ENCODE data around the gene GRHL1.

GRHL1 gene

DNA sequence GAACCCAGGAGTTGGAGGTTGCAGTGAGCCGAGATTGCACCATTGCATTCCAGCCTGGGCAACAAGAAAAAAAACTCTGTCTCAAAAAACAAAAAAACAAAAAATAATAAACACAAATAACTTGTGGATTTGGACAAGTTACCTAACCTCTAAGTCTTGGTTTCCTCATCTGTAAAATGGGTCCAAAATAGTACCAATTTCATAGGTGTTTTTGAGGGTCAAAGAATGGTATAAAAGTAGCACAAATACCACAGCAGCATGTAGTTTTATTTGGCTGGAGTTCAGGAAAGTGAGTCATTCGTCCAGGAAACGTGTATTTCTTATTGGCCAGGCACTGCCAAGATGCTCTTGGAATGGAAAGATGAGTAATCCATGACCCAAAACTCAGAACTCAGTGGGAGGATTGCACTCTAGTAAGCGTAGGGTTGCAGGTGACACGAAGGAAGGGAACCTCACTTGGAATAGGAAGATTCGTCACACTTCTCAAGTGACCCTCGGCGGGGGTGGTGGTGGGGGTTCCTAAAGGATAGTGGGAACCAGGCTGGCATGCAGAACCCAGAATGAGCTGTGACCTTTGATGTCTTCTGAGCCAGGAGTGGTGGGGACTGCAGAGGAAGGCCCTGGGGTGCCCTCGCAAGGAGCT, 24.4 kb downstream of the GRHL1 start:
- Histone ChIP-seq H3K27ac (ENCODE audit: extremely low read depth, low read depth, low read length) (no peak overlapping the region), H3K9me3 (ENCODE audit: control insufficient read depth, insufficient read depth, low read depth, low read length) (no peaks in the 10 kb centered on the region), H3K36me3 (ENCODE audit: control insufficient read depth in 2 of 2, insufficient read depth in 1 of 2, low read length in 2 of 2) (peaks cover 10 to 23% of the 10 kb centered on the region in 2 experiments), H3K4me3 (ENCODE audit: low read depth, low read length) (no peak overlapping the region), H3K4me1 (ENCODE audit: control insufficient read depth, insufficient read depth, low read length) (peaks cover 6% of the 10 kb centered on the region; the same call in 1 of the 2 replicates)
- ChIA-PET CTCF (interaction anchor here (0.6 to 1.5 kb wide), 4 partner anchors 9 to 177 kb away, joined by 3 to 6 read pairs (median 3); no protein-coding TSS in a partner anchor), POLR2A (no interaction called here)
- TF ChIP-seq ZBTB21 (tag by site-specific recombination; IDR thresholded peaks at IDR 0.05) (peak; percentile 86), ZNF214 (tag by site-specific recombination; IDR thresholded peaks at IDR 0.05; ENCODE audit: borderline replicate concordance) (no peak), ZNF248 (tag by site-specific recombination; IDR thresholded peaks at IDR 0.05) (no peak), MEIS1 (CRISPR knock-in tag; IDR thresholded peaks at IDR 0.05; ENCODE audit: borderline replicate concordance) (no peak), EGR2 (tag by site-specific recombination; IDR thresholded peaks at IDR 0.05; ENCODE audit: low read depth) (peak; percentile 54), ZBTB20 (tag by site-specific recombination; IDR thresholded peaks at IDR 0.05) (0 out of 2 replicates have a peak, but pooled peaks have one; percentile 28), ZNF558 (tag by site-specific recombination; IDR thresholded peaks at IDR 0.05) (peak; percentile 32; the same call in 1 of the 2 replicates), KLF10 (tag by site-specific recombination; IDR thresholded peaks at IDR 0.05) (no peak), ZNF138 (tag by site-specific recombination; IDR thresholded peaks at IDR 0.05; ENCODE audit: borderline replicate concordance) (no peak), GLIS2 (tag by site-specific recombination; IDR thresholded peaks at IDR 0.05) (no peak), GLIS1 (tag by site-specific recombination; IDR thresholded peaks at IDR 0.05) (peak; percentile 44; the same call in 1 of the 2 replicates), ZEB2 (tag by site-specific recombination; IDR thresholded peaks at IDR 0.05) (peak; percentile 82), ZNF677 (tag by site-specific recombination; IDR thresholded peaks at IDR 0.05) (no peak), ZNF629 (tag by site-specific recombination; IDR thresholded peaks at IDR 0.05) (peak; percentile 97), ZNF747 (tag by site-specific recombination; IDR thresholded peaks at IDR 0.05) (no peak), ZNF302 (tag by site-specific recombination; IDR thresholded peaks at IDR 0.05; ENCODE audit: low read depth) (no peak), SP7 (tag by site-specific recombination; IDR thresholded peaks at IDR 0.05) (peak; percentile 73), ZNF324 (tag by site-specific recombination; IDR thresholded peaks at IDR 0.05) (peak; percentile 76; the same call in 1 of the 2 replicates), ZNF366 (tag by site-specific recombination; conservative IDR thresholded peaks at IDR 0.05) (peak; percentile 86), PRDM4 (tag by site-specific recombination; IDR thresholded peaks at IDR 0.05) (no peak), ZNF626 (tag by site-specific recombination; IDR thresholded peaks at IDR 0.05) (no peak)
- TF ChIP-seq, protein P1, sequence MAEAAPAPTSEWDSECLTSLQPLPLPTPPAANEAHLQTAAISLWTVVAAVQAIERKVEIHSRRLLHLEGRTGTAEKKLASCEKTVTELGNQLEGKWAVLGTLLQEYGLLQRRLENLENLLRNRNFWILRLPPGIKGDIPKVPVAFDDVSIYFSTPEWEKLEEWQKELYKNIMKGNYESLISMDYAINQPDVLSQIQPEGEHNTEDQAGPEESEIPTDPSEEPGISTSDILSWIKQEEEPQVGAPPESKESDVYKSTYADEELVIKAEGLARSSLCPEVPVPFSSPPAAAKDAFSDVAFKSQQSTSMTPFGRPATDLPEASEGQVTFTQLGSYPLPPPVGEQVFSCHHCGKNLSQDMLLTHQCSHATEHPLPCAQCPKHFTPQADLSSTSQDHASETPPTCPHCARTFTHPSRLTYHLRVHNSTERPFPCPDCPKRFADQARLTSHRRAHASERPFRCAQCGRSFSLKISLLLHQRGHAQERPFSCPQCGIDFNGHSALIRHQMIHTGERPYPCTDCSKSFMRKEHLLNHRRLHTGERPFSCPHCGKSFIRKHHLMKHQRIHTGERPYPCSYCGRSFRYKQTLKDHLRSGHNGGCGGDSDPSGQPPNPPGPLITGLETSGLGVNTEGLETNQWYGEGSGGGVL (tag by site-specific recombination; IDR thresholded peaks at IDR 0.05): peak; percentile 66
- TF ChIP-seq, protein P2, sequence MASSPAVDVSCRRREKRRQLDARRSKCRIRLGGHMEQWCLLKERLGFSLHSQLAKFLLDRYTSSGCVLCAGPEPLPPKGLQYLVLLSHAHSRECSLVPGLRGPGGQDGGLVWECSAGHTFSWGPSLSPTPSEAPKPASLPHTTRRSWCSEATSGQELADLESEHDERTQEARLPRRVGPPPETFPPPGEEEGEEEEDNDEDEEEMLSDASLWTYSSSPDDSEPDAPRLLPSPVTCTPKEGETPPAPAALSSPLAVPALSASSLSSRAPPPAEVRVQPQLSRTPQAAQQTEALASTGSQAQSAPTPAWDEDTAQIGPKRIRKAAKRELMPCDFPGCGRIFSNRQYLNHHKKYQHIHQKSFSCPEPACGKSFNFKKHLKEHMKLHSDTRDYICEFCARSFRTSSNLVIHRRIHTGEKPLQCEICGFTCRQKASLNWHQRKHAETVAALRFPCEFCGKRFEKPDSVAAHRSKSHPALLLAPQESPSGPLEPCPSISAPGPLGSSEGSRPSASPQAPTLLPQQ (tag by site-specific recombination; IDR thresholded peaks at IDR 0.05): 0 out of 2 replicates have a peak, but pooled peaks have one; percentile 16
- TF ChIP-seq, protein P3, sequence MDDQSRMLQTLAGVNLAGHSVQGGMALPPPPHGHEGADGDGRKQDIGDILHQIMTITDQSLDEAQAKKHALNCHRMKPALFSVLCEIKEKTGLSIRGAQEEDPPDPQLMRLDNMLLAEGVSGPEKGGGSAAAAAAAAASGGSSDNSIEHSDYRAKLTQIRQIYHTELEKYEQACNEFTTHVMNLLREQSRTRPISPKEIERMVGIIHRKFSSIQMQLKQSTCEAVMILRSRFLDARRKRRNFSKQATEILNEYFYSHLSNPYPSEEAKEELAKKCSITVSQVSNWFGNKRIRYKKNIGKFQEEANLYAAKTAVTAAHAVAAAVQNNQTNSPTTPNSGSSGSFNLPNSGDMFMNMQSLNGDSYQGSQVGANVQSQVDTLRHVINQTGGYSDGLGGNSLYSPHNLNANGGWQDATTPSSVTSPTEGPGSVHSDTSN (CRISPR knock-in tag; IDR thresholded peaks at IDR 0.05): no peak
- TF ChIP-seq, protein P4, sequence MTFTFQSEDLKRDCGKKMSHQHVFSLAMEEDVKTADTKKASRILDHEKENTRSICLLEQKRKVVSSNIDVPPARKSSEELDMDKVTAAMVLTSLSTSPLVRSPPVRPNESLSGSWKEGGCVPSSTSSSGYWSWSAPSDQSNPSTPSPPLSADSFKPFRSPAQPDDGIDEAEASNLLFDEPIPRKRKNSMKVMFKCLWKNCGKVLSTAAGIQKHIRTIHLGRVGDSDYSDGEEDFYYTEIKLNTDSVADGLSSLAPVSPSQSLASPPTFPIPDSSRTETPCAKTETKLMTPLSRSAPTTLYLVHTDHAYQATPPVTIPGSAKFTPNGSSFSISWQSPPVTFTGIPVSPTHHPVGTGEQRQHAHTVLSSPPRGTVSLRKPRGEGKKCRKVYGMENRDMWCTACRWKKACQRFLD (tag by site-specific recombination; IDR thresholded peaks at IDR 0.05): no peak
- TF ChIP-seq, protein P5, sequence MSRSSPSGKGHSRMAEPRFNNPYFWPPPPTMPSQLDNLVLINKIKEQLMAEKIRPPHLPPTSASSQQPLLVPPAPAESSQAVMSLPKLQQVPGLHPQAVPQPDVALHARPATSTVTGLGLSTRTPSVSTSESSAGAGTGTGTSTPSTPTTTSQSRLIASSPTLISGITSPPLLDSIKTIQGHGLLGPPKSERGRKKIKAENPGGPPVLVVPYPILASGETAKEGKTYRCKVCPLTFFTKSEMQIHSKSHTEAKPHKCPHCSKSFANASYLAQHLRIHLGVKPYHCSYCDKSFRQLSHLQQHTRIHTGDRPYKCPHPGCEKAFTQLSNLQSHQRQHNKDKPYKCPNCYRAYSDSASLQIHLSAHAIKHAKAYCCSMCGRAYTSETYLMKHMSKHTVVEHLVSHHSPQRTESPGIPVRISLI (tag by site-specific recombination; IDR thresholded peaks at IDR 0.05): peak; percentile 88
- TF ChIP-seq, protein P6, sequence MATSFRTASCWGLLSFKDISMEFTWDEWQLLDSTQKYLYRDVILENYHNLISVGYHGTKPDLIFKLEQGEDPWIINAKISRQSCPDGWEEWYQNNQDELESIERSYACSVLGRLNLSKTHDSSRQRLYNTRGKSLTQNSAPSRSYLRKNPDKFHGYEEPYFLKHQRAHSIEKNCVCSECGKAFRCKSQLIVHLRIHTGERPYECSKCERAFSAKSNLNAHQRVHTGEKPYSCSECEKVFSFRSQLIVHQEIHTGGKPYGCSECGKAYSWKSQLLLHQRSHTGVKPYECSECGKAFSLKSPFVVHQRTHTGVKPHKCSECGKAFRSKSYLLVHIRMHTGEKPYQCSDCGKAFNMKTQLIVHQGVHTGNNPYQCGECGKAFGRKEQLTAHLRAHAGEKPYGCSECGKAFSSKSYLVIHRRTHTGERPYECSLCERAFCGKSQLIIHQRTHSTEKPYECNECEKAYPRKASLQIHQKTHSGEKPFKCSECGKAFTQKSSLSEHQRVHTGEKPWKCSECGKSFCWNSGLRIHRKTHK (tag by site-specific recombination; IDR thresholded peaks at IDR 0.05): no peak
